HUES64 (cell line): ENCODE data around the gene KCNT1.

Experiments
- H3K27ac ChIP-seq: 2 replicates; pipeline ENCODE4 v1.7.0; 2013; ENCODE audit warnings: low read depth, low read length, inconsistent platforms
- H3K27me3 ChIP-seq: 2 replicates; pipeline ENCODE4 v1.6.1; 2013; ENCODE audit warnings: mild to moderate bottlenecking, low read length; ENCODE audit not compliant: insufficient read depth
- H3K36me3 ChIP-seq: 2 replicates; pipeline ENCODE4 v1.6.1; 2013; ENCODE audit warnings: mild to moderate bottlenecking, low read length; ENCODE audit not compliant: insufficient read depth
- H3K4me1 ChIP-seq: 2 replicates; pipeline ENCODE4 v1.6.1; 2013; ENCODE audit warnings: mild to moderate bottlenecking, low read length, moderate library complexity; ENCODE audit not compliant: insufficient read depth
- H3K4me3 ChIP-seq: 2 replicates; pipeline ENCODE4 v1.5.1; 2013; ENCODE audit warnings: mild to moderate bottlenecking, low read length, moderate library complexity
- H3K9ac ChIP-seq: 2 replicates; pipeline ENCODE4 v1.6.1; 2013; ENCODE audit warnings: mild to moderate bottlenecking, low read depth, low read length
- H3K9me3 ChIP-seq: 2 replicates; pipeline ENCODE4 v1.6.1; 2013; ENCODE audit warnings: low read depth, low read length; ENCODE audit not compliant: insufficient read depth
- WGBS: fragments of 150-250, 120-280 bp; methylation state at CpG from one replicate; pipeline ENCODE4 v1.1.7; 2013; ENCODE audit warnings: missing lambda C conversion rate; 5-methylcytosine and 5-hydroxymethylcytosine counted together

The KCNT1 gene

GRCh38 chr9:135810806-135811575, 109.0 kb downstream of the KCNT1 start:
- Histone ChIP-seq H3K36me3 (peaks cover 65% of the 10 kb centered on the region), H3K4me3 (no peak overlapping the region)
- WGBS: 97% methylated on average over 23 of the region's 23 CpGs

GRCh38 chr9:135811801-135812200, 109.8 kb downstream of the KCNT1 start:
- Histone ChIP-seq H3K9me3 (no peaks in the 10 kb centered on the region), H3K36me3 (peaks cover 73% of the 10 kb centered on the region), H3K9ac (no peak overlapping the region), H3K4me3 (no peak overlapping the region), H3K27me3 (no peaks in the 10 kb centered on the region), H3K4me1 (no peaks in the 10 kb centered on the region), H3K27ac (no peak overlapping the region)
- 95% methylated on average over 11 of the region's 11 CpGs for WGBS

More at GRCh38 chr9:135810806-135811575, 109.0 kb downstream of the KCNT1 start:
- no peaks in the 10 kb centered on the region for H3K4me1 ChIP-seq
- no peaks in the 10 kb centered on the region for H3K27me3 ChIP-seq
- H3K27ac ChIP-seq: no peak overlapping the region
- H3K9ac ChIP-seq: no peak overlapping the region
- H3K9me3 ChIP-seq: no peaks in the 10 kb centered on the region

- peaks cover 85% of the 10 kb centered on the region for H3K36me3 ChIP-seq
- no peak overlapping the region for H3K9ac ChIP-seq
- no peak overlapping the region for H3K27ac ChIP-seq
- WGBS: 97% methylated on average over 13 of the region's 13 CpGs
- no peaks in the 10 kb centered on the region for H3K4me1 ChIP-seq
- no peak overlapping the region for H3K4me3 ChIP-seq
- H3K9me3 ChIP-seq: no peaks in the 10 kb centered on the region
- no peaks in the 10 kb centered on the region for H3K27me3 ChIP-seq
Measured at GRCh38 chr9:135812961-135813360, 111.0 kb downstream of the KCNT1 start.

- Histone ChIP-seq H3K27me3 (no peaks in the 10 kb centered on the region), H3K9ac (no peak overlapping the region)
- 92% methylated on average over 13 of the region's 14 CpGs for WGBS
Measured at GRCh38 chr9:135813671-135814290, 111.8 kb downstream of the KCNT1 start.

GRCh38 chr9:135814421-135815095, 112.6 kb downstream of the KCNT1 start:
- no peak overlapping the region for H3K9ac ChIP-seq
- no peaks in the 10 kb centered on the region for H3K4me1 ChIP-seq
- H3K4me3 ChIP-seq: no peak overlapping the region
- H3K9me3 ChIP-seq: no peaks in the 10 kb centered on the region
- H3K27me3 ChIP-seq: no peaks in the 10 kb centered on the region
- H3K36me3 ChIP-seq: peaks cover 94% of the 10 kb centered on the region
- H3K27ac ChIP-seq: no peak overlapping the region
- 94% methylated on average over 12 of the region's 12 CpGs for WGBS

More at GRCh38 chr9:135813671-135814290, 111.8 kb downstream of the KCNT1 start:
- no peak overlapping the region for H3K27ac ChIP-seq
- H3K4me3 ChIP-seq: no peak overlapping the region
- H3K36me3 ChIP-seq: peaks cover 93% of the 10 kb centered on the region
- no peaks in the 10 kb centered on the region for H3K9me3 ChIP-seq
- H3K4me1 ChIP-seq: no peaks in the 10 kb centered on the region

- H3K4me3 ChIP-seq: no peak overlapping the region
- H3K9ac ChIP-seq: no peak overlapping the region
- no peaks in the 10 kb centered on the region for H3K9me3 ChIP-seq
- peaks cover 93% of the 10 kb centered on the region for H3K36me3 ChIP-seq
- no peaks in the 10 kb centered on the region for H3K4me1 ChIP-seq
- H3K27ac ChIP-seq: no peak overlapping the region
- WGBS: 98% methylated on average over 4 of the region's 4 CpGs
- H3K27me3 ChIP-seq: no peaks in the 10 kb centered on the region
Measured at GRCh38 chr9:135815413-135815812, 113.4 kb downstream of the KCNT1 start.

- Histone ChIP-seq H3K4me3 (no peak overlapping the region), H3K27ac (no peak overlapping the region), H3K9me3 (no peaks in the 10 kb centered on the region), H3K27me3 (no peaks in the 10 kb centered on the region), H3K9ac (no peak overlapping the region), H3K36me3 (peaks cover 93% of the 10 kb centered on the region), H3K4me1 (no peaks in the 10 kb centered on the region)
- WGBS: 87% methylated on average over 28 of the region's 28 CpGs
Measured at GRCh38 chr9:135815830-135816650, 114.1 kb downstream of the KCNT1 start.

GRCh38 chr9:135816651-135816970, 114.6 kb downstream of the KCNT1 start:
- 97% methylated on average over 12 of the region's 12 CpGs for WGBS
- Histone ChIP-seq H3K4me1 (no peaks in the 10 kb centered on the region), H3K9me3 (no peaks in the 10 kb centered on the region), H3K36me3 (peaks cover 93% of the 10 kb centered on the region), H3K9ac (no peak overlapping the region), H3K27ac (no peak overlapping the region), H3K27me3 (no peaks in the 10 kb centered on the region), H3K4me3 (no peak overlapping the region)

- WGBS: 97% methylated on average over 66 of the region's 66 CpGs
- Histone ChIP-seq H3K27me3 (no peaks in the 10 kb centered on the region), H3K27ac (no peak overlapping the region), H3K9me3 (no peaks in the 10 kb centered on the region), H3K4me3 (no peak overlapping the region), H3K9ac (no peak overlapping the region), H3K4me1 (no peaks in the 10 kb centered on the region), H3K36me3 (peaks cover 95% of the 10 kb centered on the region)
Measured at GRCh38 chr9:135817951-135818717, 116.1 kb downstream of the KCNT1 start.

- Histone ChIP-seq H3K9me3 (no peaks in the 10 kb centered on the region), H3K4me1 (no peaks in the 10 kb centered on the region), H3K36me3 (peaks cover 95% of the 10 kb centered on the region), H3K4me3 (no peak overlapping the region), H3K27ac (no peak overlapping the region), H3K9ac (no peak overlapping the region), H3K27me3 (no peaks in the 10 kb centered on the region)
- WGBS: 97% methylated on average over 43 of the region's 43 CpGs
Measured at GRCh38 chr9:135818718-135819475, 116.9 kb downstream of the KCNT1 start.
